Transverse colon (tissue), 3 donors: ENCODE measurements around the gene IPO11.

Source experiments
- POLR2A ChIP-seq: fragments of 450-650 bp; IDR thresholded peaks from one replicate; pipeline ENCODE4 v1.6.1; 2016; ENCODE audit warnings: antibody characterized with exemption, mild to moderate bottlenecking, moderate library complexity
- POLR2AphosphoS5 ChIP-seq, 3 donors: sonication (generic); formaldehyde crosslinking; IDR thresholded peaks; one replicate each; pipeline ENCODE4 v1.6.1; 2016; ENCODE audit warnings: antibody characterized with exemption in 3 of 3

DNA sequence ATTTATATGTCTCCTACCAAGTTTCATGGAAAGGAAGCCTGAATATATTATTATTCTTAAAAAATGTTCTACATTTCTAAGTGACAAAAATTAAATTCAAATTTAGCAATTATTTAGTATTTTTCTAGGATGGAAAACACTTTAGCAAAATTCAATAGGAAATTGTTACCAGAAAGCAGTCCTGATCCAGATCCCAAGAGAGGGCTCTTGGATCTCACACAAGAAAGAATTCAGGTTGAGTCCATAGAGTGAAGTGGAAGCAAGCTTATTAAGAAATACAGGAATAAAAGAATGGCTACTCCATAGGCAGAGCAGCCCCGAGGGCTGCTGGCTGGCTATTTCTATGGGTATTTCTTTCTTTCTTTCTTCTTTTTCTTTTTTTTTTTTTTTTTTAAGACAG lies 210.7 kb downstream of the IPO11 start:
- no peak for TF ChIP-seq POLR2A
- TF ChIP-seq POLR2AphosphoS5 (IDR thresholded peaks at IDR 0.05), result no peak
